Myocyte (in vitro differentiated cells): Measurements from ENCODE around the gene TMCC1. TPM values are rescaled to one million over a fixed set of nuclear protein-coding genes. Genes with fewer than 3 reads are reported as not detected.
A peak's percentile ranks its signal among the peaks of the same experiment; 100 is the strongest.
"Not testable (repeated sequence)": the region's sequence is repeated elsewhere in the genome, so short reads cannot be mapped to it uniquely, and the experiment has no call there.

Source experiments
- DNase-seq: peaks from one replicate; pipeline ENCODE4 v3.0.0-alpha.2; 2012; ENCODE audit warnings: low read depth
- total RNA-seq: library from RNA; depleted of rRNA; stranded (reverse); fragments of >200 nt; gene quantifications from 2 replicates; pipeline ENCODE4 v1.2.3, GENCODE V29; 2014

TMCC1 gene
- total RNA-seq, 1 donor from 2014 or later, result 20.8 TPM

- DNase-seq, result peak; percentile 22
Observed at GRCh38 chr3:129654131-129654530, 239.4 kb downstream of the TMCC1 start.

GRCh38 chr3:129653019-129653418, 240.5 kb downstream of the TMCC1 start:
- DNase-seq, result no peak

- DNase-seq, result peak; percentile 87
Observed at GRCh38 chr3:129651435-129652202, 241.9 kb downstream of the TMCC1 start.

- peak; percentile 73 for DNase-seq
Observed at GRCh38 chr3:129650256-129650872, 243.1 kb downstream of the TMCC1 start.

- no peak for DNase-seq
Observed at GRCh38 chr3:129648391-129648790, 245.1 kb downstream of the TMCC1 start.

- DNase-seq, result no peak
Observed at GRCh38 chr3:129645286-129645685, 248.2 kb downstream of the TMCC1 start.

GRCh38 chr3:129644836-129645235, 248.7 kb downstream of the TMCC1 start:
- DNase-seq, result no peak

- DNase-seq, result not testable (repeated sequence)
Observed at GRCh38 chr3:129641567-129642260, 251.8 kb downstream of the TMCC1 start.

GRCh38 chr3:129640985-129641384, 252.5 kb downstream of the TMCC1 start:
- DNase-seq, result not testable (repeated sequence)

GRCh38 chr3:129638481-129638880, 255.0 kb downstream of the TMCC1 start:
- no peak for DNase-seq

GRCh38 chr3:129636082-129636481, 257.4 kb downstream of the TMCC1 start:
- no peak for DNase-seq

- DNase-seq, result no peak
Observed at GRCh38 chr3:129635656-129636055, 257.9 kb downstream of the TMCC1 start.

- DNase-seq, result no peak
Observed at GRCh38 chr3:129633751-129634481, 259.6 kb downstream of the TMCC1 start.

- no peak for DNase-seq
Observed at GRCh38 chr3:129632977-129633376, 260.5 kb downstream of the TMCC1 start.

- no peak for DNase-seq
Observed at GRCh38 chr3:129632556-129632955, 261.0 kb downstream of the TMCC1 start.

GRCh38 chr3:129632056-129632455, 261.5 kb downstream of the TMCC1 start:
- DNase-seq, result no peak

- no peak for DNase-seq
Observed at GRCh38 chr3:129629011-129629410, 264.5 kb downstream of the TMCC1 start.

GRCh38 chr3:129628169-129628522, 265.4 kb downstream of the TMCC1 start:
- no peak for DNase-seq

GRCh38 chr3:129627350-129628168, 266.0 kb downstream of the TMCC1 start:
- peak; percentile 80 for DNase-seq

- peak; percentile 90 for DNase-seq
Observed at GRCh38 chr3:129626744-129627349, 266.7 kb downstream of the TMCC1 start.
